Hepatocyte (in vitro differentiated cells): ENCODE measurements around the gene ETV2. TPM values are rescaled to one million over a fixed set of nuclear protein-coding genes. Genes with fewer than 3 reads are reported as not detected.

Experiments used
- DNase-seq: peaks from one replicate; pipeline ENCODE4 v3.0.0-alpha.2; 2016; ENCODE audit warnings: low spot score
- H2AFZ ChIP-seq: fragments of 200-600 bp; sonication (generic); 2 replicates; pipeline ENCODE4 v1.6.0; 2016; ENCODE audit warnings: antibody characterized with exemption, mild to moderate bottlenecking
- H3K27ac ChIP-seq: fragments of 200-600 bp; sonication (generic); 2 replicates; pipeline ENCODE4 v1.5.1; 2016; ENCODE audit warnings: mild to moderate bottlenecking
- H3K27me3 ChIP-seq: fragments of 200-600 bp; sonication (generic); 2 replicates; pipeline ENCODE4 v1.6.1; 2016
- H3K36me3 ChIP-seq: fragments of 200-600 bp; sonication (generic); replicated peaks from 2 replicates; pipeline ENCODE4 v1.5.1; 2016; ENCODE audit warnings: low read depth; ENCODE audit not compliant: insufficient read depth
- H3K4me1 ChIP-seq: fragments of 200-600 bp; sonication (generic); 2 replicates; pipeline ENCODE4 v1.5.1; 2016; ENCODE audit warnings: mild to moderate bottlenecking, moderate library complexity; ENCODE audit not compliant: insufficient read depth
- H3K4me2 ChIP-seq: fragments of 200-600 bp; sonication (generic); 2 replicates; pipeline ENCODE4 v1.6.0; 2016
- H3K4me3 ChIP-seq: fragments of 200-600 bp; sonication (generic); 2 replicates; pipeline ENCODE4 v1.5.1; 2016; ENCODE audit warnings: mild to moderate bottlenecking
- H3K79me2 ChIP-seq: fragments of 200-600 bp; sonication (generic); 2 replicates; pipeline ENCODE4 v1.6.0; 2017; ENCODE audit warnings: mild to moderate bottlenecking
- H3K9me2 ChIP-seq: fragments of 200-600 bp; sonication (generic); replicated peaks from 2 replicates; pipeline ENCODE4 v1.6.0; 2017; ENCODE audit warnings: mild to moderate bottlenecking; ENCODE audit not compliant: insufficient read depth
- H3K9me3 ChIP-seq: fragments of 200-600 bp; sonication (generic); 2 replicates; pipeline ENCODE4 v1.5.1; 2016; ENCODE audit warnings: low read depth, mild to moderate bottlenecking
- H4K20me1 ChIP-seq: fragments of 200-600 bp; sonication (generic); 2 replicates; pipeline ENCODE4 v1.6.0; 2016; ENCODE audit warnings: mild to moderate bottlenecking; ENCODE audit not compliant: insufficient read depth, poor library complexity, severe bottlenecking
- EZH2 ChIP-seq: fragments of 200-600 bp; sonication (generic); IDR thresholded peaks from 2 replicates; pipeline ENCODE4 v1.6.1; 2016; ENCODE audit warnings: antibody characterized with exemption, mild to moderate bottlenecking, borderline replicate concordance
- EZH2phosphoT487 ChIP-seq: fragments of 200-600 bp; sonication (generic); IDR thresholded peaks from one replicate; pipeline ENCODE4 v1.6.1; 2018; ENCODE audit warnings: antibody characterized with exemption, mild to moderate bottlenecking, low read depth, moderate library complexity; ENCODE audit not compliant: unreplicated experiment, severe bottlenecking
- WGBS: methylation state at CpG from one replicate; pipeline ENCODE4 v1.1.6; 2016; ENCODE audit warnings: low lambda C conversion rate; ENCODE audit errors: missing lambda C conversion rate; 5-methylcytosine and 5-hydroxymethylcytosine counted together
- polyA plus RNA-seq: library from polyadenylated mRNA; unstranded; fragments of >200 nt; fragmentation: Nextera tagmentation; extraction: Ambion mirVana; gene quantifications from 2 replicates; pipeline ENCODE4 v1.2.1, GENCODE V29; 2016
- total RNA-seq: library from RNA; depleted of rRNA; stranded (reverse); fragments of >200 nt; gene quantifications from 2 replicates; pipeline ENCODE4 v1.2.3, GENCODE V29; 2014
- TF ChIP-seq, protein P1 (sequence below): fragments of 200-600 bp; sonication (generic); IDR thresholded peaks from 2 replicates; pipeline ENCODE4 v1.5.1; 2016; ENCODE audit warnings: antibody characterized with exemption, mild to moderate bottlenecking; ENCODE audit not compliant: poor library complexity

The ETV2 gene
- total and polyA plus RNA-seq, 2 experiments from 2014 or later = 0.79 to 1.4 TPM

DNA sequence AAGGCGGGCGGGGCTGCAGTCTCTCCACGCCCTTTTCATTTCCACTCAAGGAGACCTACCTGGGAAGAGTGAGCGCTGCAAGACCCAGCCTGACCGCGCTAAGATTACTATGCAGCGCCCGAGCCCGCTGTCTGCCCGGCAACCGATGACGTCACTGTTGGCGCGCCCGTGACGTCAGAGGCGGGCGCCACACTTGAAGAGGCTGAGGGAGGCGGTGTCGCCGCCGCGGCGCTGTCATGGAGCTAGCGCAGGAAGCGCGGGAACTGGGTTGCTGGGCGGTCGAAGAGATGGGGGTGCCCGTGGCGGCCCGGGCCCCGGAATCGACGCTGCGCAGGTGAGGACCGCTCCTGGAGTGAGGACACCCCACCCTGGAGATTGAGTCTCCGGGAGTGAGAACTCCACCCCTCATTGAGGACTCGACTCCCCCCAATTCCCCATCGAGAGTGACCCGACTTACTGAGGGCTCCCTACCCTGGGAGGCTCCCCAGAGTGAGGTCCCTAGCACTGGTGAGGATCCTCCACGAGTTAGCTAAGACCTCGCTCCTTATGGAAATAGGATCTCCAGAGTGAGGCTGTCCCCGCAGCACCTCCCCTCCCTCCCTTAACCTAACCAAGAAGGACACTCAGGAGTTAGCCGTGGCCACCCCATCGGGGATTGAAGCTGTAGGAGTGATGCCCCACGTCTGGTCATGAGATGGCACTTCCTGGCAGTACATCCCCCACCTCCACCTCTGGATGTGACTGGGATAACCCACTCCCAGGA lies 28.8 kb upstream of the ETV2 start, which contains the start of gene HAUS5:
TSS of gene HAUS5 (plus strand) at position 177 of the 763 bp plus-strand sequence. CDS start at position 237, 60 bp downstream.
- Histone ChIP-seq H2AFZ (peak within 1 kb of the TSS; percentile 85), H3K9me2 (no peaks in the 10 kb centered on the region), H3K36me3 (no peaks in the 10 kb centered on the region), H3K4me1 (no peaks in the 10 kb centered on the region), H3K4me3 (peak within 1 kb of the TSS; percentile 69), H3K9me3 (no peaks in the 10 kb centered on the region), H4K20me1 (no peaks in the 10 kb centered on the region), H3K27me3 (no peaks in the 10 kb centered on the region), H3K27ac (peak within 1 kb of the TSS; percentile 12), H3K79me2 (no peaks in the 10 kb centered on the region), H3K4me2 (peak within 1 kb of the TSS; percentile 92)
- 1% methylated on average over 45 of the region's 47 CpGs for WGBS
- TF ChIP-seq EZH2 (no peak), EZH2phosphoT487 (no peak)
- TF ChIP-seq, protein P1, sequence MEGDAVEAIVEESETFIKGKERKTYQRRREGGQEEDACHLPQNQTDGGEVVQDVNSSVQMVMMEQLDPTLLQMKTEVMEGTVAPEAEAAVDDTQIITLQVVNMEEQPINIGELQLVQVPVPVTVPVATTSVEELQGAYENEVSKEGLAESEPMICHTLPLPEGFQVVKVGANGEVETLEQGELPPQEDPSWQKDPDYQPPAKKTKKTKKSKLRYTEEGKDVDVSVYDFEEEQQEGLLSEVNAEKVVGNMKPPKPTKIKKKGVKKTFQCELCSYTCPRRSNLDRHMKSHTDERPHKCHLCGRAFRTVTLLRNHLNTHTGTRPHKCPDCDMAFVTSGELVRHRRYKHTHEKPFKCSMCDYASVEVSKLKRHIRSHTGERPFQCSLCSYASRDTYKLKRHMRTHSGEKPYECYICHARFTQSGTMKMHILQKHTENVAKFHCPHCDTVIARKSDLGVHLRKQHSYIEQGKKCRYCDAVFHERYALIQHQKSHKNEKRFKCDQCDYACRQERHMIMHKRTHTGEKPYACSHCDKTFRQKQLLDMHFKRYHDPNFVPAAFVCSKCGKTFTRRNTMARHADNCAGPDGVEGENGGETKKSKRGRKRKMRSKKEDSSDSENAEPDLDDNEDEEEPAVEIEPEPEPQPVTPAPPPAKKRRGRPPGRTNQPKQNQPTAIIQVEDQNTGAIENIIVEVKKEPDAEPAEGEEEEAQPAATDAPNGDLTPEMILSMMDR = no peak
- peak; percentile 96 for DNase-seq

DNA sequence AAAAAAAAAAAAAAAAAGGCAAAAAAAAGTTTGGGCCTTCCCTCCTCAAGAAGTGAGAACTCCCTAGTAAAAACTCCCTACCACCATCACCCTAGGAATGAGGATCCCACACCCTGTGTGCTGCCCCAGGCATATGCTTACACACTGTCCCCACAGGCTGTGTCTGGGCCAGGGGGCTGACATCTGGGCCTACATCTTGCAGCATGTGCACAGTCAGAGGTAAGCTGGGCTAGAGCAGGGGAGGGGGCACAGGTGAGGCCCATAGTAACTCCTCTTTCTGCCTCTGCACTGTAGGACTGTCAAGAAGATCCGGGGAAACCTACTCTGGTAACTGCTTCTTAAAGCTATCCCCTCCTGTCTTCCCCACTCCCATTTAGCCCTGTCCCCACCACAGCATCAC lies 28.0 kb upstream of the ETV2 start:
- Histone ChIP-seq H3K27ac (no peak overlapping the region), H3K27me3 (no peaks in the 10 kb centered on the region), H3K4me2 (peak overlapping the region; percentile 92), H3K9me3 (no peaks in the 10 kb centered on the region), H3K9me2 (no peaks in the 10 kb centered on the region), H3K79me2 (no peaks in the 10 kb centered on the region), H3K4me1 (no peaks in the 10 kb centered on the region), H3K4me3 (no peak overlapping the region), H4K20me1 (no peaks in the 10 kb centered on the region), H3K36me3 (no peaks in the 10 kb centered on the region), H2AFZ (no peak overlapping the region)
- no peak for DNase-seq
- 100% methylated on average over 1 of the region's 1 CpG for WGBS
- TF ChIP-seq EZH2 = no peak

DNA sequence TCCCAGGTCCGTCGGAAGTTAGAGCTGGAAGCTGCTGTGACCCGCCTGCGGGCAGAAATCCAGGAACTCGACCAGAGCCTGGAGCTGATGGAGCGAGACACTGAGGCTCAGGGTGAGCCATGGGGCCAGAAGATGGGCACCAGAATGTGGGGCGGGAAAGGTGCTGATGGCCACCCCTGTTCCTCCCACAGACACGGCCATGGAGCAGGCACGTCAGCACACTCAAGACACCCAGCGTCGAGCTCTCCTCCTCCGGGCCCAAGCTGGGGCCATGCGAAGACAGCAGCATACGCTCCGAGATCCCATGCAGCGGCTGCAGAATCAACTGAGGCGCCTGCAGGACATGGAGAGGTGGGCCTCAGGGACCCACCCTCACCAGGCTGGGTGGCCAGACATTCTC lies 26.5 kb upstream of the ETV2 start:
- H3K27ac ChIP-seq = no peak overlapping the region
- H2AFZ ChIP-seq = no peak overlapping the region
- no peaks in the 10 kb centered on the region for H3K79me2 ChIP-seq
- no peaks in the 10 kb centered on the region for H3K9me2 ChIP-seq
- no peak overlapping the region for H3K4me3 ChIP-seq
- H3K27me3 ChIP-seq = no peaks in the 10 kb centered on the region
- H3K9me3 ChIP-seq = no peaks in the 10 kb centered on the region
- H3K4me2 ChIP-seq = no peak overlapping the region
- TF ChIP-seq EZH2phosphoT487 (no peak), EZH2 (no peak)
- TF ChIP-seq, protein P1 = no peak
- WGBS = 98% methylated on average over 17 of the region's 17 CpGs
- H3K4me1 ChIP-seq = no peaks in the 10 kb centered on the region
- no peaks in the 10 kb centered on the region for H3K36me3 ChIP-seq
- DNase-seq = no peak
- no peaks in the 10 kb centered on the region for H4K20me1 ChIP-seq

DNA sequence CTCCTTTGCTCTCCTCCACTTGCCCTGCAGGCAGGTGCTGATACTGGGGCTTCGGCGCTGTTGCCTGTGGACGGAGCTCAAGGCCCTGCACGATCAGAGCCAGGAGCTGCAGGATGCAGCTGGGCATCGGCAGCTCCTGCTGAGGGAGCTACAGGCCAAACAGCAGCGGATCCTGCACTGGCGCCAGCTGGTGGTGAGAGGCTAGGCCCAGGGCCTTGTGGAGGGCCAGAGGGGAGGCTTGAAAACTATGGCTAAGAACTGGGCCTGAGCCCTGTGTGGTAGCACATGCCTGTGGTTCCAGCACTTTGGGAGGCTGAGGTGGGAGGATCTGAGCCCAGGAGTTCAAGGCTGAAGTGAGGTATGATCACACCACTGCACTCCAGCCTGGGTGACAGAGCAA lies 22.7 kb upstream of the ETV2 start:
- Histone ChIP-seq H3K36me3 (no peaks in the 10 kb centered on the region), H3K27me3 (no peaks in the 10 kb centered on the region), H3K79me2 (no peaks in the 10 kb centered on the region), H3K4me3 (no peak overlapping the region), H3K27ac (no peak overlapping the region), H3K9me2 (no peaks in the 10 kb centered on the region), H3K4me2 (no peak overlapping the region), H4K20me1 (no peaks in the 10 kb centered on the region), H3K9me3 (no peaks in the 10 kb centered on the region), H2AFZ (no peak overlapping the region), H3K4me1 (no peaks in the 10 kb centered on the region)
- TF ChIP-seq, protein P1 = no peak
- no peak for TF ChIP-seq EZH2
- no peak for TF ChIP-seq EZH2phosphoT487
- no peak for DNase-seq
- WGBS = 82% methylated on average over 7 of the region's 7 CpGs
